Skeletal muscle cell (primary cell): ENCODE results near the gene NHP2.
A peak's percentile ranks its signal among the peaks of the same experiment; 100 is the strongest.

Experiments used
- DNase-seq: peaks from one replicate; pipeline ENCODE4 v3.0.0-alpha.2; 2010; ENCODE audit warnings: low read depth
- H3K4me3 ChIP-seq: 2 replicates; pipeline ENCODE4 v1.5.1; 2011; ENCODE audit warnings: low read depth, mild to moderate bottlenecking, control low read depth, low read length, moderate library complexity

NHP2 gene

GRCh38 chr5:178119915-178120606 is 33.6 kb downstream of the NHP2 start:
- DNase-seq, result no peak
- no peak overlapping the region for H3K4me3 ChIP-seq

GRCh38 chr5:178117923-178118701 is 35.6 kb downstream of the NHP2 start:
- DNase-seq, result no peak
- no peak overlapping the region for H3K4me3 ChIP-seq

- no peak overlapping the region for H3K4me3 ChIP-seq
- no peak for DNase-seq
Measured at GRCh38 chr5:178116143-178116885, 37.4 kb downstream of the NHP2 start.

- H3K4me3 ChIP-seq, result no peak overlapping the region
- no peak for DNase-seq
Measured at GRCh38 chr5:178115814-178116142, 37.9 kb downstream of the NHP2 start.

GRCh38 chr5:178115136-178115813 is 38.4 kb downstream of the NHP2 start:
- H3K4me3 ChIP-seq, result peak overlapping the region; percentile 46
- no peak for DNase-seq

GRCh38 chr5:178114325-178115135 is 39.2 kb downstream of the NHP2 start:
- H3K4me3 ChIP-seq, result peak overlapping the region; percentile 46
- DNase-seq, result no peak

GRCh38 chr5:178113841-178114324 is 39.8 kb downstream of the NHP2 start:
- DNase-seq, result no peak
- peak overlapping the region; percentile 46 for H3K4me3 ChIP-seq

- no peak for DNase-seq
- H3K4me3 ChIP-seq, result peak within 1 kb of the TSS; percentile 46
Measured at GRCh38 chr5:178113141-178113787, 40.4 kb downstream of the NHP2 start, which contains the start of gene N4BP3. Gene N4BP3, plus strand, starts transcription at chr5:178113532. Its CDS starts 6,052 bp downstream, at chr5:178119584.

GRCh38 chr5:178112545-178112944 is 41.1 kb downstream of the NHP2 start:
- H3K4me3 ChIP-seq, result no peak overlapping the region
- no peak for DNase-seq

- H3K4me3 ChIP-seq, result no peak overlapping the region
- no peak for DNase-seq
Measured at GRCh38 chr5:178111925-178112324, 41.8 kb downstream of the NHP2 start.

GRCh38 chr5:178110511-178110910 is 43.2 kb downstream of the NHP2 start:
- no peak for DNase-seq
- no peak overlapping the region for H3K4me3 ChIP-seq

GRCh38 chr5:178108966-178109365 is 44.7 kb downstream of the NHP2 start:
- H3K4me3 ChIP-seq, result no peak overlapping the region
- no peak for DNase-seq

GRCh38 chr5:178108446-178108845 is 45.2 kb downstream of the NHP2 start:
- H3K4me3 ChIP-seq, result no peak overlapping the region
- no peak for DNase-seq

GRCh38 chr5:178107756-178108310 is 45.9 kb downstream of the NHP2 start:
- DNase-seq, result no peak
- H3K4me3 ChIP-seq, result no peak overlapping the region

- no peak overlapping the region for H3K4me3 ChIP-seq
- no peak for DNase-seq
Measured at GRCh38 chr5:178106556-178107239, 47.0 kb downstream of the NHP2 start.

- H3K4me3 ChIP-seq, result no peak overlapping the region
- no peak for DNase-seq
Measured at GRCh38 chr5:178106086-178106485, 47.6 kb downstream of the NHP2 start.

- no peak for DNase-seq
Measured at GRCh38 chr5:178104492-178104891, 49.2 kb downstream of the NHP2 start.

GRCh38 chr5:178103612-178104011 is 50.1 kb downstream of the NHP2 start:
- DNase-seq, result no peak

More at GRCh38 chr5:178104492-178104891, 49.2 kb downstream of the NHP2 start:
- H3K4me3 ChIP-seq, result no peak overlapping the region

More at GRCh38 chr5:178103612-178104011, 50.1 kb downstream of the NHP2 start:
- no peak overlapping the region for H3K4me3 ChIP-seq
